CD4-positive, alpha-beta T cell treated with Interleukin-1 beta for 1 hour (primary cell): Measurements from ENCODE around the gene GGT5.
A peak's percentile ranks its signal among the peaks of the same experiment; 100 is the strongest.

Experiments
- DNase-seq, 2 donors: peaks; one replicate each; pipeline ENCODE4 v3.0.0-alpha.2; 2020 to 2022

GGT5 gene

GRCh38 chr22:24181996-24182899, 62.6 kb downstream of the GGT5 start:
- no peak for DNase-seq

- DNase-seq: no peak
Measured at GRCh38 chr22:24181088-24181995, 63.5 kb downstream of the GGT5 start, which contains the start of gene SUSD2. TSS of gene SUSD2 (plus strand) at chr22:24181487. CDS start at chr22:24181520, 33 bp downstream.

- DNase-seq: no peak
Measured at GRCh38 chr22:24180316-24181087, 64.4 kb downstream of the GGT5 start.

- DNase-seq: no peak
Measured at GRCh38 chr22:24179478-24180210, 65.2 kb downstream of the GGT5 start.

GRCh38 chr22:24178502-24179440, 66.1 kb downstream of the GGT5 start:
- DNase-seq: no peak

GRCh38 chr22:24178021-24178431, 66.9 kb downstream of the GGT5 start:
- no peak for DNase-seq

- DNase-seq: no peak
Measured at GRCh38 chr22:24177456-24177855, 67.4 kb downstream of the GGT5 start.

- no peak for DNase-seq
Measured at GRCh38 chr22:24177045-24177444, 67.8 kb downstream of the GGT5 start.

- no peak for DNase-seq
Measured at GRCh38 chr22:24176630-24177029, 68.3 kb downstream of the GGT5 start.

GRCh38 chr22:24176040-24176439, 68.8 kb downstream of the GGT5 start:
- no peak for DNase-seq

GRCh38 chr22:24175160-24175808, 69.6 kb downstream of the GGT5 start:
- DNase-seq: peak; percentile 67 to 68

GRCh38 chr22:24171822-24172221, 73.1 kb downstream of the GGT5 start:
- DNase-seq: no peak

- no peak for DNase-seq
Measured at GRCh38 chr22:24170632-24171031, 74.2 kb downstream of the GGT5 start.

- no peak for DNase-seq
Measured at GRCh38 chr22:24170188-24170587, 74.7 kb downstream of the GGT5 start.
